Calu3 (cell line): ENCODE results near the gene NSRP1. TPM values are rescaled to one million over a fixed set of nuclear protein-coding genes. Genes with fewer than 3 reads are reported as not detected.

ENCODE experiments used
- BruUV-seq: library from RNA; stranded (reverse); fragments of 400-500 nt; replicated peaks from 2 replicates; lab custom pipeline; 2021; lab: Mats Ljungman, UMichigan
- CTCF ChIA-PET: fragments of 300-600 bp; sonication (Branson Sonifier 250); formaldehyde crosslinking; loops from one replicate; lab custom pipeline; 2022; ENCODE audit warnings: antibody characterized with exemption; lab: Charles Lee
- DNase-seq: peaks from one replicate; pipeline ENCODE4 v3.0.0; 2022
- H3K27ac Mint-ChIP-seq: one replicate; pipeline ENCODE4 v1.8.0; 2022; ENCODE audit warnings: mixed read lengths; ENCODE audit not compliant: unreplicated experiment
- H3K27me3 Mint-ChIP-seq: one replicate; pipeline ENCODE4 v1.8.0; 2022; ENCODE audit warnings: mixed read lengths; ENCODE audit not compliant: unreplicated experiment
- H3K36me3 Mint-ChIP-seq: one replicate; pipeline ENCODE4 v1.8.0; 2022; ENCODE audit warnings: mild to moderate bottlenecking, moderate library complexity, mixed read lengths; ENCODE audit not compliant: insufficient read depth, unreplicated experiment
- H3K4me1 Mint-ChIP-seq: one replicate; pipeline ENCODE4 v1.8.0; 2022; ENCODE audit warnings: mild to moderate bottlenecking, low read depth, mixed read lengths; ENCODE audit not compliant: unreplicated experiment
- H3K4me3 Mint-ChIP-seq: one replicate; pipeline ENCODE4 v1.8.0; 2022; ENCODE audit warnings: mild to moderate bottlenecking, low read depth, moderate library complexity, mixed read lengths; ENCODE audit not compliant: unreplicated experiment
- H3K9me3 Mint-ChIP-seq: one replicate; pipeline ENCODE4 v1.8.0; 2022; ENCODE audit warnings: low read depth, mixed read lengths; ENCODE audit not compliant: unreplicated experiment
- CTCF ChIP-seq: fragments of 200-600 bp; IDR thresholded peaks from one replicate; pipeline ENCODE4 v1.8.0; 2022; ENCODE audit warnings: antibody characterized with exemption; ENCODE audit not compliant: unreplicated experiment
- intact Hi-C: fragments of 100-400 bp; cut with micrococcal nuclease; formaldehyde crosslinking; loops from one replicate; pipeline ENCODE4 v1.10.0; 2022; ENCODE audit not compliant: unreplicated experiment
- total RNA-seq: library from RNA; stranded (reverse); gene quantifications from 2 replicates; pipeline ENCODE4 v1.2.3, GENCODE V29; 2022

Gene NSRP1
- total RNA-seq, 1 experiment from 2014 or later, result 27.5 TPM

GRCh38 chr17:30224419-30224960 is 107.9 kb downstream of the NSRP1 start:
- no TSS peak for BruUV-seq
- no peaks in the 10 kb centered on the region for H3K4me1 Mint-ChIP-seq
- CTCF ChIA-PET, result no interaction called here

GRCh38 chr17:30225112-30225511 is 108.5 kb downstream of the NSRP1 start:
- Mint-ChIP-seq H3K9me3 (no peaks in the 10 kb centered on the region), H3K27me3 (peaks cover 69% of the 10 kb centered on the region), H3K36me3 (no peaks in the 10 kb centered on the region), H3K27ac (no peak overlapping the region), H3K4me3 (no peak overlapping the region), H3K4me1 (no peaks in the 10 kb centered on the region)
- intact Hi-C loops, result no loop called here
- CTCF ChIA-PET, result no interaction called here
- TF ChIP-seq CTCF, result no peak
- BruUV-seq, result no TSS peak
- no peak for DNase-seq

More at GRCh38 chr17:30224419-30224960, 107.9 kb downstream of the NSRP1 start:
- H3K9me3 Mint-ChIP-seq, result no peaks in the 10 kb centered on the region
- TF ChIP-seq CTCF, result no peak
- intact Hi-C loops, result no loop called here
- DNase-seq, result no peak
- peaks cover 62% of the 10 kb centered on the region for H3K27me3 Mint-ChIP-seq
- no peak overlapping the region for H3K4me3 Mint-ChIP-seq
- H3K27ac Mint-ChIP-seq, result no peak overlapping the region
- no peaks in the 10 kb centered on the region for H3K36me3 Mint-ChIP-seq

- DNase-seq, result no peak
- Mint-ChIP-seq H3K27me3 (peaks cover 78% of the 10 kb centered on the region), H3K36me3 (no peaks in the 10 kb centered on the region), H3K4me3 (no peak overlapping the region), H3K9me3 (no peaks in the 10 kb centered on the region), H3K4me1 (no peaks in the 10 kb centered on the region), H3K27ac (no peak overlapping the region)
- no TSS peak for BruUV-seq
- TF ChIP-seq CTCF, result no peak
- intact Hi-C loops, result no loop called here
- CTCF ChIA-PET, result no interaction called here
Measured at GRCh38 chr17:30225919-30226553, 109.4 kb downstream of the NSRP1 start.

- Mint-ChIP-seq H3K27ac (no peak overlapping the region), H3K4me3 (no peak overlapping the region), H3K27me3 (peaks cover 79% of the 10 kb centered on the region), H3K4me1 (no peaks in the 10 kb centered on the region), H3K9me3 (no peaks in the 10 kb centered on the region), H3K36me3 (no peaks in the 10 kb centered on the region)
- intact Hi-C loops, result no loop called here
- no peak for TF ChIP-seq CTCF
- no TSS peak for BruUV-seq
- CTCF ChIA-PET, result no interaction called here
- no peak for DNase-seq
Measured at GRCh38 chr17:30226878-30227277, 110.3 kb downstream of the NSRP1 start.
